GM12873 (cell line): ENCODE measurements around the gene TUBG2.

Experiments used
- CTCF ChIP-seq: IDR thresholded peaks from 2 replicates; pipeline ENCODE4 v1.5.1; 2012; ENCODE audit warnings: low read depth, mild to moderate bottlenecking, moderate library complexity, low read length, control low read depth; ENCODE audit not compliant: insufficient read depth; ENCODE audit errors: missing control alignments

The TUBG2 gene

GRCh38 chr17:42702446-42702845 lies 43.4 kb downstream of the TUBG2 start:
- TF ChIP-seq CTCF: no peak

GRCh38 chr17:42704490-42704836 lies 45.4 kb downstream of the TUBG2 start:
- TF ChIP-seq CTCF: no peak

GRCh38 chr17:42704837-42705494 lies 45.9 kb downstream of the TUBG2 start:
- no peak for TF ChIP-seq CTCF

GRCh38 chr17:42706732-42707131 lies 47.6 kb downstream of the TUBG2 start:
- no peak for TF ChIP-seq CTCF

GRCh38 chr17:42708588-42708987 lies 49.5 kb downstream of the TUBG2 start:
- no peak for TF ChIP-seq CTCF

- no peak for TF ChIP-seq CTCF
Measured at GRCh38 chr17:42709561-42709960, 50.5 kb downstream of the TUBG2 start.
